Jurkat, Clone E6-1 (cell line): ENCODE results near the gene GZMH. TPM values are rescaled to one million over a fixed set of nuclear protein-coding genes. Genes with fewer than 3 reads are reported as not detected.
"Not testable (repeated sequence)": the region's sequence is repeated elsewhere in the genome, so short reads cannot be mapped to it uniquely, and the experiment has no call there.

Experiments
- DNase-seq: peaks from one replicate; pipeline ENCODE4 v3.0.0-alpha.2; 2011; ENCODE audit warnings: low read depth, low spot score
- H3K4me3 ChIP-seq: 2 replicates; pipeline ENCODE4 v1.5.1; 2011; ENCODE audit warnings: mild to moderate bottlenecking, low read length, control low read depth, moderate library complexity
- polyA plus RNA-seq: library from polyadenylated mRNA; unstranded; fragments of >200 nt; gene quantifications from one replicate; pipeline ENCODE4 v1.2.1, GENCODE V29; 2012; ENCODE audit warnings: missing spikeins; ENCODE audit not compliant: insufficient read length, insufficient read depth

The GZMH gene, protein sequence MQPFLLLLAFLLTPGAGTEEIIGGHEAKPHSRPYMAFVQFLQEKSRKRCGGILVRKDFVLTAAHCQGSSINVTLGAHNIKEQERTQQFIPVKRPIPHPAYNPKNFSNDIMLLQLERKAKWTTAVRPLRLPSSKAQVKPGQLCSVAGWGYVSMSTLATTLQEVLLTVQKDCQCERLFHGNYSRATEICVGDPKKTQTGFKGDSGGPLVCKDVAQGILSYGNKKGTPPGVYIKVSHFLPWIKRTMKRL
- polyA plus RNA-seq = not detected

DNA sequence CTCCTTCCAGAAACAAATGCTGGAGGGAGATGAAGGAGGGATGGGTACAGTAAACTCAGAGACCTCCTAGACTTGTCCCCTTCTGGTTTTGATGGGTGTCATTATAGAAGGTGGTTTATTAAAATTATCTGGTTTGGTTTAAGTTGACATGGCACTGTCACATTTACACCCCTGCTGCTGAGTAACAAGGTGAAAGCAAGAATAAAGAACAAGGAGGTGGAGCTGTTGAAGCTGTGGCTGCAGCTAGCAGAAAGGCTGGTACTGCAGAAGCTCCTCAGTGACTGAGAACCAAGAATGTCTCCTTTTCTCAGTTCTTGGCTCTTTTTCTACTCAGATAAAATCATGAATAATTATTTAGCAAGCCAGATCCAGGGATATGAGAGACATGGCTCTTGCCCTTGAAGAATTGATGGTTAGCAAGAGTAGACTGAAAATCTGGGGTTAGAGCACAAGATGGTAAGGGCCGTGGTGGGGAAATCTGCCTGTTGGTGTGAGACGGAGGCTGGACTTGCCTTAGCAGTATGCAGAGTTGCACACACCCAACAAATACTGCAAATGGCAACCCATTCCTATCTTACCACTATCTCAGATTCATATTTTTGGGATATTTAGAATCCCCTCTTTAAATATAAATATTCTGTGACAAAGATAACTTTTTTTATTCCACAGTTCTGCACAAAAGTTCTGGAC is at the start of gene GZMH:
Gene GZMH (minus strand): TSS at position 31 of the 690 bp plus-strand sequence. CDS start 72 bp downstream, outside the sequence.
- no peak within 1 kb of the TSS for H3K4me3 ChIP-seq
- no peak for DNase-seq

DNA sequence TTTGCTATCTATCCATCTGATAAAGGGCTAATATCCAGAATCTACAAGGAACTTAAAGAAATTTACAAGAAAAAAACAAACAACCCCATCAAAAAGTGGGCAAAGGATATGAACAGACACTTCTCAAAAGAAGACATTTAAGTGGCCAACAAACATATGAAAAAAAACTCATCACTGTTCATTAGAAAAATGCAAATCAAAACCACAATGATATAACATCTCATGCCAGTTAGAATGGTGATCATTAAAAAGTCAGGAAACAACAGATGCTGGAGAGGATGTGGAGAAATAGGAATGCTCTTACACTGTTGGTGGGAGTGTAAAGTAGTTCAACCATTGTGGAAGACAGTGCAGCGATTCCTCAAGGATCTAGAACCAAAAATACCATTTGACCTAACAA is 38.9 kb upstream of the GZMH start:
- not testable (repeated sequence) for H3K4me3 ChIP-seq, DNase-seq

DNA sequence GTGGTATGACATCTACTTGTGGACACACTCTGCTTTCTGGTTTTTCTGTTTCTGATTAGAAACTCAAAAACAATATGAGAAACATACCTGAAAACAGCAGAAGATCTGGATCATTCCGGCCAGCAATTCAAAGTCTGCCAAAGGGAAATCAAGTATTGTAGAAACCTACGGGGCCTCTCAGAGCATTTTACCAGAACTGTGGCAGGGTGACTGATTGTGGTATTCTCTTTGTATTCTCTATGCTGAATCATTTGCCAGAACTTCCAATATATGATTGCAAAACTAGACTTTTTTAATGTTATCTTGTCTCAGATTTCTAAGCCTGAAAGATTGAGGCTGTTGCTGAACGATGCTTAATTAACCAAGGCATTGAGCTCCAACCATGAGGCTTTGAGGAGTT is 30.4 kb upstream of the GZMH start:
- no peak for DNase-seq

DNA sequence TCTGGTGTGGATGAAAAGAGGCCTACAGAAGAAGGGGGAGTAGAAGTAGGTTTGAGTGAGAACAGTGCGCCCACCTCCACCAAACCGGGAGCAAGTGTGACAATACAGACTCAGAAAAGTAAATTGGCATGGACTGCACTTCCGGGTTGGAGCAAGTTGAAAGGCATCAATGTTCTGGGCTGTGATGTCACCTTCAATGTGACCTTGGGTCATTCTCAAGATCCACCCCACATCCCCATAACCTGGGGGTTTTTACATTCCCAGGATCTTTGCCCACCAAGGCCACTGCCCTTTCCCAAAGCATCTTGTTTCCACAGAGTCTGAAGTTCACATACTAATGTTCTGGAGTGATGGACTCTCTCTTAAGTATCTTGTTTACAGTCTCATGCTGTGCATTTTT is 29.8 kb upstream of the GZMH start:
- DNase-seq = no peak
- H3K4me3 ChIP-seq = no peak overlapping the region

More for the DNA sequence above, 30.4 kb upstream of the GZMH start:
- no peak overlapping the region for H3K4me3 ChIP-seq

DNA sequence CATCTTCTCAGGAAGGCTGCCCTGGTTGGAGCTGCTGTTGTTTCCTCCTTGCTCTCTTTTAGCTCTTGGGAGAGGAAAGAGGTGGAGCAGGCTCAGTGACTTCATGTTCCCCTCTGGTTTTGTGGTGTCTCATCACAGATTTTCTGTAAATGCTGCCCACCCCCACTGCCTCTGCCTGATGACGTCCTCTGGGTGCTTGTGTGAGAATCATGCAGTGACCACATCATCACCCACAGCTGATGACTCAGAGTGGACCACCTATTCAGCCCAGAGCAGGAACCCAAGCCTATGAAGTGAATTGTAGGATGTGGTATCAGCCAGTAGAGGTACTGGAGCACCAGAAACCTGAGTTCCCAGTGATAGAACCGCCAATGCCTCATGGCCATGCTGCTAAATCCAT is 24.7 kb upstream of the GZMH start, which contains the start of gene GZMB:
Gene GZMB (minus strand): TSS at position 33 of the 400 bp plus-strand sequence. CDS start 30 bp downstream, at position 3.
- H3K4me3 ChIP-seq = no peak within 1 kb of the TSS
- no peak for DNase-seq

DNA sequence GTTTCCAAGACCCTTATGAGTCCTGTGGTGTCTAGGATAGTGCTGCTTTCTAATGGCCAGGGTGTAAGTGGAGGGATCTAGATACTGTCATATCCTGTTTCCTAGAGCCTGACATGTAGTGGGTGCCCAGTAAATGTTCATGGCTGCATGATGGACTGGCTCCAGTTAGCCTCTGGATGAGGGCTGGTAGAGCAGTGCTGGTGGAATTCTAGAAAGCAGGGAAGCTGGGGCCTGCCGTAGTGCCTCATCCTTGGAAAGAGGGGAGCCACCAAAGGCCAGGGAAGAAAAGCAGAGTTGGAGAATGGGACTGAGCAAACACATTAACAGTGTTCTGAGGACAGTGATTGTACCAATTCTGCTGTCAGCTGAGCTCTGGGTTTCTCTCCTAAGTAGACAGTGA is 23.9 kb upstream of the GZMH start:
- H3K4me3 ChIP-seq = no peak overlapping the region
- no peak for DNase-seq

DNA sequence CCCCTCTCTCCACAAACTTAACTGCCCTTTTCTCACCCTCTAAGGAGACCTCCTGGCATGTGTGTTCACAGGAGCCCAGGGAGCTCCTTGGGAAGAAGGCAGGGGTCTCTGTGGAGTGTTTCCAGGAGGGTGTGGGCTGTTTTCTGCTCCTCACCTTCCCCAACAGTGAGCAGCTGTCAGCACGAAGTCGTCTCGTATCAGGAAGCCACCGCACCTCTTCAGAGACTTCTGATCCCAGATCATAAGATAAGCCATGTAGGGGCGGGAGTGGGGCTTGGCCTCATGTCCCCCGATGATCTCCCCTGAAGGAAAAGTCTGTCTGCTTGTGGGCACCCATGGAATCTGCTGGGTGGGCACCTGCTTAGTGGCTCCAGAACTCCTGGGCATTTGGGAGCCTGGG is 23.3 kb upstream of the GZMH start:
- no peak for DNase-seq
- no peak overlapping the region for H3K4me3 ChIP-seq

DNA sequence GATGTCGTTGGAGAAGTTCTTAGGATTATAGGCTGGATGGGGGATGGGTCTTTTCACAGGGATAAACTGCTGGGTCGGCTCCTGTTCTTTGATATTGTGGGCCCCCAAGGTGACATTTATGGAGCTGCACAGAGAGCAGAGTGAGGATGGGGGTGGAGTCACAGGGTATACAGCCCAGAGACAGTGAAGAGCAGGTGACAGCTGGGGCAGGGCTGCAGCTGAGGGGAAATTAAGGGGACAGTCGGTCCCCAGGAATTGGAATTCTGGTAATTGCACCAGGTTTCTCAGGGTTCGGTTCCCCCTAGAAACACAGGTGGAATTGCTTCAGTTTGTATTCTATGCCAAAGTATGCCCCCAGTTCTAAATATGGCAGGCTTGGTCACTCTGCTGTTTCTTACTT is 22.9 kb upstream of the GZMH start:
- no peak overlapping the region for H3K4me3 ChIP-seq
- no peak for DNase-seq

DNA sequence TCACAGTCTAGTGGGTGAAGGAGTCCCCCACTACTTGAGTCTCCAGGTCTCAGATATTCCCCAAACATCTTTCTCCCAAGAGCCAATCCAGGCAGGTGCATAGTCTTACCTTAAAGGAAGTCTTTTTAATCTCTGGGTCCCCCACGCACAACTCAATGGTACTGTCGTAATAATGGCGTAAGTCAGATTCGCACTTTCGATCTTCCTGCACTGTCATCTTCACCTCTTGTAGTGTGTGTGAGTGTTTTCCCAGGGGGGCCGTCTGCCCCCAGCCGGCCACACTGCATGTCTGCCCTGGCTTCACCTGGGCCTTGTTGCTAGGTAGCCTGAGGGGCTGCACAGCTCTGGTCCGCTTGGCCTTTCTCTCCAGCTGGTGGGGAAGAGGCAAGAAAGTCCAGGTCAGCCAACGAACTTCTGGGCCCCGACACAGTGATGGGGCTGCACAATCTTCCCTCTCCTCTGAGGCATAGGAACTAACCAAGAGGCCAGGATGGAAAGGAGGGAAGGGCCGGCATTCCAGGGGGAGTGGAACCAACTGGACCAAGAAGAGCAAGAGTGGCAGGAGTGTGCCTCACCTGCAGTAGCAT is 22.4 kb upstream of the GZMH start:
- no peak for DNase-seq
- no peak overlapping the region for H3K4me3 ChIP-seq

DNA sequence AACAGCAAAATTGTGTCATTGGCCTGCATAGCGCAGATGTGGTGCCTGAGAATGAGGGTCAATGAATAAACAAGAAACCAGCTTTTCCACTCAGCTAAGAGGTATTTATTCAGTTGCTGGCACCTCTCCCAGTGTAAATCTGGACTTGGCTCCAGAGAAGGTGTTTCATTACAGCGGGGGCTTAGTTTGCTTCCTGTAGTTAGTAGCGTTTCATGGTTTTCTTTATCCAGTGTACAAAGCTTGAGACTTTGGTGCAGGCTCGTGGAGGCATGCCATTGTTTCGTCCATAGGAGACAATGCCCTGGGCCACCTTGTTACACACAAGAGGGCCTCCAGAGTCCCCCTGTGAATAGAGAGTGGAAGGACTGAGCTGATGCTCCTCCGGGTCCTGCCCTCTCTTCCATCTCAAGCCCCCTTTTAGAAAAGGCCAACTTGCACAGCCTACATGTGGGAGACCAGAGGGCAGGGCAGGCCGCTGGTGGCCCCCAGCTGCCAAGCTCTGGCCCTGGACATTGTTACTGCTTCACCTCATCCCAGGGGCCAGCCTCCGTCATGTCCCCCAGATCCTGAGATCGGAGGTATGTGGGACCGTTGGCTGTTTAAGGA is 21.5 kb upstream of the GZMH start:
- H3K4me3 ChIP-seq = no peak overlapping the region

DNA sequence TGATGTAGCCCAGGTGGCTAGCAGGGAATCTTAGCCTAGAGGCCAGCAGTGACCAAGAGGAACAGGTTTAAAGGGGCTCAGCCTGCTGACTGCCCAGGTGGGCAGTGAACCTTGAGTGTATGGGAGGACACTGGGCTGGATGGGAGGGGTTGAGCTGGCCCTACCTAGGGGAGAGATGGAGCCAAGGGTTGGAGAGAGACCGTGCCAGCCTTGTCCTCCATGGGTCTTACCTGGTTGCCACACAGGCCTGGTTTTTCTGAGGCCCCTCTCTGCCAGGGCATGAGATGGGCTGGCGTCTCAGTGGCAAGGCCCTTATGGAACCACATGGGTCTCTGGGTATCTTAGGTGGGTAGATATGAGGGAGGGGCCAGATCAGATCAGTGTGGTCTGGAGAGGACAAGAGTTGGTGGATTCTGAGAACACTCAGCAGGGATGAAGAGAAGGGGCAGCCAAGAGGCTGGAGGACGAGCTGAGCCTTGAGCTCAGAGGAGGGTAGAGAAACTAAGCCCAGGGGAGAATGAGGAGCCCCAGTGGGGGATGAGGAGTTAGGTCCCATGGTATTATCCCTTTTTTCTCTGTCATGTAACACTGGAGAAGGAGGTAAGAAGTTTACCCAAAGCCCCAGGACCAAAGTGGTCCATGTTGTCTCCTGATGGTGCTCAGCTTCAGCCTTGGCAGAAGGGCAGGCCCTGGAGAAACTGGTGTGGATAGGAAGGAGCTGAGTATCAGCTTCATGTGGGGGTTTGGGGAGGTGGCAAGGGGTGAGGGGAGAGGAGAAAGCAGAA is 20.8 kb upstream of the GZMH start:
- no peak for DNase-seq

More for the DNA sequence above, 21.5 kb upstream of the GZMH start:
- DNase-seq = no peak

DNA sequence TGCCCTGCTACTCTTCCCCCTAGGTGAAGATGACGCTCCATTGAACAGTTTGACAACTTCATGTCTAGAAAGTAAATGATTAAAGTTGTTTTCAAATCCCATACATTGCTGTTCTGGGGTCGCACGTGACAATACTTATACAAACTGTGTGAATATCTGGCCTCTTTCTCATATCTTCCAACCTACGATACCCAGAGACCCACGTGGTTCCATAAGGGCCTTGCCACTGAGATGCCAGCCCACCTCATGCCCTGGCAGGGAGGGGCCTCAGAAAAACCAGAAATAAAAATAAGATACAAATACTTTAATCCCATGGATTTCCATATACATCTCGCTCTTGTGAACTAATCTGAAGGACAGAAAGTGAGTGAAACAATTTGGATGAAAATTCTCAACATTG is 20.0 kb upstream of the GZMH start:
- H3K4me3 ChIP-seq = no peak overlapping the region
- DNase-seq = no peak

More for the DNA sequence above, 20.8 kb upstream of the GZMH start:
- H3K4me3 ChIP-seq = no peak overlapping the region

DNA sequence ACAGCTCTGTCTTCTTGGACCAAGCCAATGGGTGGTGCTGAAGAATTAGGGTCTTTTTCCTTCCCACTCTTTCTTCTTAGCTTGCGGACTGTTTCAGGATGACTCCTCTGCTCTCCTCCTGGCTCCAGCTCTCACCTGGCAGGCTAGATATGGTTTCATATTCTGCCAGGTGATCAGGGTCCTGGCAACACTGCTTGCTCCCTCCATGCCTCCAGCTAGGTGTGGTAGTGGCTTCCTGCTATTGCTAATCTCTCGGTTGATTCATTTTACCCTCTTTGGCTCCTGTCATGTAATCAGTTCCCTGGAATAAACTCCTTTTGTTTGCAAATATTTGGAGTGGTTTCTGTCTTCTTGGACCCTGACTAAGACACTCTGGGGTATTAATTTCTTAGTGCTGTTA is 4.3 kb upstream of the GZMH start:
- DNase-seq = no peak
- H3K4me3 ChIP-seq = no peak overlapping the region

DNA sequence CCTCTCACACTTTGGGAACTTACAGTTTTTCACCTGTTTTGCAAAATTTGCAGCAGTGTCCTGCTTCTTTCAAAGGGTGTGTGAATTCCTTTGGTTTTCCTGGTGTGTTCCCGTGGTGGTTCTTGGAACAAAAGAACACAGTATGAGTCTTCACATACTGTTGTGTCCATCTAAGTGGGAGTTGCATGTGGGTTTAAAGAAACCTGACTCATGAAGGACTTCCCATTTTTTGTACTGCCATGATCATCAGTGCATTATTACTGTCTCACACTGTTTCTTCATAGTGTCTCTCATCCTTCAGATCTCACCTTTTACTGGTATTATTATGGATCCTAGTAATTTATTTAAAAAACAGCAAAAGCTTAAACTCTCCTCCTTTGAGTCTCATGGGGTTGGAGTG is 3.8 kb upstream of the GZMH start:
- no peak for DNase-seq
- H3K4me3 ChIP-seq = no peak overlapping the region

DNA sequence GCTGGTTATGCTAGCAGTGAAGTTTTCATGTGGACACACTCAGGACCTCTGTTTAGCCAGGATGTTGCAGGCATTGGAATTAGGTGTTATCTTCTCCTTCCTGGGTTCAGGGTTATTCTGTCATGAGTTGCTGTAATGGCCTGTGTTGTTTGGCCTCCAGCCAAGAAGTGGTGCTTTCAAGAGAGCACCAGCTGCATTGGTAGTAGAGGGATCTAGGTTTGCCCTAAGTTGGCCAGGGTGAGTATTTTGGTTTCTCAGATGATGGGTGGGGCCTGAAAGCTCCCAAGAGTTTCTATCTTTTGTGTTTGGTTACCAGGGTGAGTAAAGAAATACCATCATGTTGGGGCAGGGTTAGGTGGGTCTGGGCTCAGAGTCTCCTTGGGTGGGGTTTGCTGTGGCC is 2.7 kb upstream of the GZMH start:
- H3K4me3 ChIP-seq = no peak overlapping the region
- peak; percentile 60 for DNase-seq

DNA sequence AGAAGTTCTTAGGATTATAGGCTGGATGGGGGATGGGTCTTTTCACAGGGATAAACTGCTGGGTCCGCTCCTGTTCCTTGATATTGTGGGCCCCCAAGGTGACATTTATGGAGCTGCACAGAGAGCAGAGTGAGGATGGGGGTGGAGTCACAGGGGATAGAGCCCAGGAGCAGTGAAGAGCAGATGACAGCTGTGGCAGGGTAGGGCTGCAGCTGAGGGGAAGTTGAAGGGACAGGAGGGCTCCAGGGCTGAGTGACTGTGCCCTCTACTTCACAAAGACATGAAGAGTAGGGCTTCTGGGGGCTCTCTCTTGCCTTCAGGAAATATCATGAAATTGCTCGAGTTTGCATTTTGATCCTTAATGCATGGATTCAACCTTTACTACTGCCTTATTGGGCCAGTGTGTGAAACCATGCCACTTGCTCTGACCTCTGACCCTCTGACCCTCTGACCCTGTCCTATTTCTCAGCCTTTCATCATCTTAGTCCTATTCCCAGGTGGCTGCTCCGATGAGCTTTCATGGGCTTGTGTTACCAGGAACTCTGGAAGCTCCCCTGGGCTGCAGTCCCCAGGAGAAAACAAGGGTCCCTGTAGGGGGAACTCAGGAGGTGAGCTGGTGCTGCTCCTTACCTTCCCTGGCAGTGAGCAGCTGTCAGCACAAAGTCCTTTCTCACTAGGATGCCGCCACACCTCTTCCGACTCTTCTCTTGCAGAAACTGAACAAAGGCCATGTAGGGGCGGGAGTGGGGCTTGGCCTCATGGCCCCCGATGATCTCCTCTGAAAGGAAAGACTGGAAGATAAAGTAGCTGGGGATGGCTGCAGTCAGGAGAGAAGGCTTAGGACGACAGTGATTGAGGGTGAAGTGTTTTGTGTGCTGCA is 1.6 kb downstream of the GZMH start:
- no peak overlapping the region for H3K4me3 ChIP-seq
- DNase-seq = peak; percentile 61

DNA sequence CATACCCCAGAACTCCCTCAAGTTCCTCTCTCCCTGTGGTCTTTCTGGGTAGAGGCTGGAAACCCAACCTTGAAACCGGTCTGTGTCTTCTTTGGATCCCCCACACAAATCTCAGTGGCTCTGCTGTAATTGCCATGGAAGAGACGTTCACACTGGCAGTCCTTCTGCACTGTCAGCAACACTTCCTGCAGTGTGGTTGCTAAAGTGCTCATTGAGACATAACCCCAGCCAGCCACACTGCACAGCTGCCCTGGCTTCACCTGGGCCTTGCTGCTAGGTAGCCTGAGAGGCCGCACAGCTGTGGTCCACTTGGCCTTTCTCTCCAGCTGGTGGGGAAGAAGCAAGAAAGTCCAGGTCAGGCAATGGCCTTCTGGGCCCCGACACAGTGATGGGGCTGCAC is 2.4 kb downstream of the GZMH start:
- DNase-seq = peak; percentile 52

DNA sequence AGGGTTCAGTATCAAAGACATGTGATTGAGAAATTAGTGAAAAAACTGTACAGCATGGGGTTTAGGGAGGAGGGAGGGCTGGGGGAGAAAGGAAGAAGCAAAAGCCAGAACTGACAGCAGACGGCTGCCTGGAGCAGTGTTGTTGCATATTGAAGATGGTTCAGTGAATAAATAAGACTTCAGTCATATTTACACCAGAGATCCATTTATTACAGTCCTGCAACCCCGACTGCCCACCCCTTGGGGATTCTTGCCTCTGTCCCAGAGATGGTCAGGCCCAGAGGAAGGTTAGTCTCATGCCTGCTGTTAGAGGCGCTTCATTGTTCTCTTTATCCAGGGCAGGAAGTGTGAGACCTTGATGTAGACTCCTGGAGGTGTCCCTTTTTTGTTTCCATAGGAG is 3.2 kb downstream of the GZMH start:
- DNase-seq = no peak
- H3K4me3 ChIP-seq = no peak overlapping the region

More for the DNA sequence above, 2.4 kb downstream of the GZMH start:
- no peak overlapping the region for H3K4me3 ChIP-seq
